B cell (primary cell): ENCODE results near the gene ARHGEF39. TPM values are rescaled to one million over a fixed set of nuclear protein-coding genes. Genes with fewer than 3 reads are reported as not detected.
A peak's percentile ranks its signal among the peaks of the same experiment; 100 is the strongest.

ENCODE experiments used
- ATAC-seq: fragments of 200-7000 bp; cut with Tn5 transposase; one replicate; pipeline ENCODE4 v1.10.0; 2021; ENCODE audit warnings: low read depth, mild to moderate bottlenecking, moderate number of reproducible peaks, moderate library complexity
- CTCF ChIA-PET: fragments of 350-600 bp; sonication (Branson Sonifier 250); formaldehyde crosslinking; loops from one replicate; lab custom pipeline; 2021; ENCODE audit warnings: antibody characterized with exemption, inconsistent platforms; lab: Charles Lee
- POLR2A ChIA-PET: fragments of 350-600 bp; sonication (Branson Sonifier 250); formaldehyde crosslinking; loops from one replicate; lab custom pipeline; 2021; ENCODE audit warnings: antibody characterized with exemption; lab: Charles Lee
- DNase-seq: peaks from one replicate; pipeline ENCODE4 v3.0.0; 2013
- H2AFZ ChIP-seq: 2 replicates; pipeline ENCODE4 v1.6.1; 2012; ENCODE audit warnings: mild to moderate bottlenecking, low read depth, low read length; ENCODE audit not compliant: insufficient read depth, poor library complexity, severe bottlenecking
- H3K27ac ChIP-seq, 2 donors: 1 replicate in 1 of 2; 2 replicates in 1 of 2; pipeline ENCODE4 v1.5.1; 2012 to 2013; ENCODE audit warnings: low read length in 2 of 2, mild to moderate bottlenecking in 2 of 2, moderate library complexity in 1 of 2
- H3K27me3 ChIP-seq, 4 experiments: fragments of 200-600 bp in 1 of 4; sonication (generic) in 1 of 4; replicated peaks in 1 of 4; 1 replicate in 2 of 4; 2 replicates in 2 of 4; pipeline versions ENCODE4 v1.6.1 to v1.7.0; 2013 to 2016; ENCODE audit warnings: low read length in 3 of 4, mild to moderate bottlenecking in 2 of 4, mixed read lengths in 1 of 4, moderate library complexity in 1 of 4; ENCODE audit not compliant: insufficient read depth in 4 of 4, control insufficient read depth in 3 of 4; ENCODE audit errors: control extremely low read depth in 1 of 4
- H3K36me3 ChIP-seq, 2 experiments: replicated peaks in 1 of 2; 1 replicate in 1 of 2; 2 replicates in 1 of 2; pipeline versions ENCODE4 v1.6.1 to v1.7.1; 2013; ENCODE audit warnings: low read length in 1 of 2; ENCODE audit not compliant: insufficient read depth in 2 of 2, control insufficient read depth in 1 of 2; ENCODE audit errors: control extremely low read depth in 1 of 2, extremely low read depth in 1 of 2
- H3K4me1 ChIP-seq, 2 donors: fragments of 200-600 bp in 1 of 2; sonication (generic) in 1 of 2; 1 replicate in 1 of 2; 2 replicates in 1 of 2; pipeline versions ENCODE4 v1.5.1 to v1.6.1; 2013 to 2017; ENCODE audit warnings: low read length in 2 of 2; ENCODE audit not compliant: control insufficient read depth in 2 of 2, insufficient read depth in 2 of 2
- H3K4me2 ChIP-seq: replicated peaks from 2 replicates; pipeline ENCODE3; 2012; ENCODE audit warnings: mild to moderate bottlenecking, low read depth, low read length; ENCODE audit not compliant: poor library complexity, severe bottlenecking
- H3K4me3 ChIP-seq, 5 experiments: fragments of 200-600 bp in 1 of 5; sonication (generic) in 1 of 5; 1 replicate in 3 of 5; 2 replicates in 2 of 5; pipeline versions ENCODE4 v1.5.1 to v1.7.0; 2011 to 2016; ENCODE audit warnings: low read length in 4 of 5, mild to moderate bottlenecking in 4 of 5, low read depth in 2 of 5, control low read depth in 1 of 5, moderate library complexity in 1 of 5; ENCODE audit not compliant: insufficient read depth in 1 of 5; ENCODE audit errors: control extremely low read depth in 1 of 5, extremely low read depth in 1 of 5
- H3K79me2 ChIP-seq: fragments of 200-600 bp; sonication (generic); one replicate; pipeline ENCODE4 v1.6.0; 2016; ENCODE audit warnings: low read length; ENCODE audit not compliant: control insufficient read depth, insufficient read depth
- H3K9ac ChIP-seq: fragments of 200-600 bp; sonication (generic); 2 replicates; pipeline ENCODE4 v1.6.1; 2017; ENCODE audit warnings: mild to moderate bottlenecking, low read length, moderate library complexity
- H3K9me3 ChIP-seq, 3 donors: one replicate each; pipeline versions ENCODE4 v1.6.1 to v1.7.1; 2013; ENCODE audit warnings: low read length in 2 of 3; ENCODE audit not compliant: control insufficient read depth in 2 of 3, insufficient read depth in 1 of 3; ENCODE audit errors: control extremely low read depth in 1 of 3
- H4K20me1 ChIP-seq: 2 replicates; pipeline ENCODE4 v1.6.0; 2012; ENCODE audit warnings: mild to moderate bottlenecking, low read length; ENCODE audit not compliant: insufficient read depth, control insufficient read depth, poor library complexity, severe bottlenecking
- H3K27ac Mint-ChIP-seq: one replicate; pipeline ENCODE4 v1.8.0; 2021; ENCODE audit warnings: mixed read lengths
- H3K27me3 Mint-ChIP-seq: one replicate; pipeline ENCODE4 v1.8.0; 2021; ENCODE audit warnings: mixed read lengths
- H3K4me1 Mint-ChIP-seq: one replicate; pipeline ENCODE4 v1.8.0; 2021; ENCODE audit warnings: mixed read lengths
- H3K4me3 Mint-ChIP-seq: one replicate; pipeline ENCODE4 v1.8.0; 2021; ENCODE audit warnings: mixed read lengths
- H3K9me3 Mint-ChIP-seq: one replicate; pipeline ENCODE4 v1.8.0; 2022; ENCODE audit warnings: mixed read lengths; ENCODE audit not compliant: insufficient read depth
- CTCF ChIP-seq: fragments of 200-600 bp; IDR thresholded peaks from one replicate; pipeline ENCODE4 v1.8.0; 2022; ENCODE audit warnings: antibody characterized with exemption, mild to moderate bottlenecking
- EZH2 ChIP-seq: IDR thresholded peaks from 2 replicates; pipeline ENCODE4 v1.6.1; 2012; ENCODE audit warnings: borderline replicate concordance, low read depth, mild to moderate bottlenecking, moderate library complexity, low read length; ENCODE audit not compliant: insufficient read depth, poor library complexity, severe bottlenecking
- WGBS: methylation state at CpG from one replicate; pipeline ENCODE4 v1.1.5; 2013; ENCODE audit warnings: missing lambda C conversion rate; ENCODE audit not compliant: insufficient coverage; 5-methylcytosine and 5-hydroxymethylcytosine counted together
- intact Hi-C: fragments of 100-400 bp; cut with micrococcal nuclease; formaldehyde crosslinking; loops from one replicate; pipeline ENCODE4 v1.10.0; 2022
- polyA plus RNA-seq: library from polyadenylated mRNA; depleted of rRNA; stranded (reverse); fragments of >200 nt; gene quantifications from 2 replicates; pipeline ENCODE4 v1.2.3, GENCODE V29; 2012
- total RNA-seq, 2 donors: library from RNA; stranded (reverse); fragments of 120-200 nt in 1 of 2; gene quantifications; 1 replicate in 1 of 2; 2 replicates in 1 of 2; pipeline versions ENCODE4 v1.2.3 to v1.2.4, GENCODE V29; 2013 to 2022

The ARHGEF39 gene
- total and polyA plus RNA-seq, 2 donors (not counting 1 experiment from before 2014, with no cell fraction given), result 0.40 to 0.62 TPM

GRCh38 chr9:35636135-35636876 is 28.7 kb downstream of the ARHGEF39 start:
- H3K4me1 Mint-ChIP-seq, result peaks cover 72% of the 10 kb centered on the region
- H3K4me3 Mint-ChIP-seq, result peak overlapping the region; percentile 68
- no peaks in the 10 kb centered on the region for H3K9me3 Mint-ChIP-seq
- ChIA-PET CTCF (interaction anchor here (0.9 to 3.1 kb wide), 8 partner anchors 10 to 96 kb away, joined by 3 to 19 read pairs (median 4); partner anchors contain the start of genes CREB3, SIT1 and TLN1), POLR2A (interaction anchor here (0.8 to 2.1 kb wide), 7 partner anchors 10 to 31 kb away, joined by 4 to 17 read pairs (median 5); partner anchors contain the start of genes CCDC107, RMRP and TESK1)
- peak overlapping the region; percentile 63 for H3K4me2 ChIP-seq
- TF ChIP-seq EZH2, result no peak
- TF ChIP-seq CTCF, result no peak
- peaks cover 0 to 3% (median 0%) of the 10 kb centered on the region in 3 donors for H3K9me3 ChIP-seq
- ATAC-seq (peak; percentile 76), DNase-seq (peak; percentile 77)
- peaks cover 73 to 74% of the 10 kb centered on the region in 2 donors for H3K4me1 ChIP-seq
- H3K36me3 ChIP-seq, result peaks cover 0 to 3% of the 10 kb centered on the region in 2 experiments
- H3K27ac ChIP-seq, result peak overlapping the region; percentile 88 to 95
- H4K20me1 ChIP-seq, result no peaks in the 10 kb centered on the region
- peaks cover 19% of the 10 kb centered on the region for H3K79me2 ChIP-seq
- no peaks in the 10 kb centered on the region for H3K27me3 Mint-ChIP-seq
- intact Hi-C loops, result loop anchor here (1.0 kb wide), 2 partner anchors 10 to 17 kb away; no protein-coding TSS in a partner anchor
- peak overlapping the region; percentile 91 for H3K27ac Mint-ChIP-seq
- 85% methylated on average over 3 of the region's 9 CpGs for WGBS
- H3K9ac ChIP-seq, result peak overlapping the region; percentile 53
- H2AFZ ChIP-seq, result no peak overlapping the region
- H3K4me3 ChIP-seq, result peak overlapping the region in 2 of 5 experiments; percentile 5 to 28
- no peaks in the 10 kb centered on the region for H3K27me3 ChIP-seq
